Kidney (tissue), 14 donors: ENCODE data around the gene ENTPD6. TPM values are rescaled to one million over a fixed set of nuclear protein-coding genes. Genes with fewer than 3 reads are reported as not detected.

Experiments used
- DNase-seq, 5 donors: peaks; one replicate each; pipeline ENCODE4 v3.0.0-alpha.2; 2013 to 2020
- FAIRE-seq: peaks from 2 replicates; lab custom pipeline; 2012; peaks lifted over from hg19 to GRCh38; lab: Jason Lieb, UNC
- H3K27ac ChIP-seq, 2 donors: one replicate each; pipeline ENCODE4 v1.7.0; 2013; ENCODE audit warnings: low read depth in 2 of 2, low read length in 2 of 2, inconsistent platforms in 1 of 2
- H3K27me3 ChIP-seq: one replicate; pipeline ENCODE4 v1.7.1; 2013; ENCODE audit warnings: low read length, inconsistent platforms; ENCODE audit not compliant: control insufficient read depth, insufficient read depth
- H3K36me3 ChIP-seq, 3 donors: one replicate each; pipeline versions ENCODE4 v1.7.0 to v1.7.1; 2013; ENCODE audit warnings: low read length in 3 of 3, control low read depth in 1 of 3, inconsistent platforms in 1 of 3; ENCODE audit not compliant: insufficient read depth in 3 of 3, control insufficient read depth in 2 of 3
- H3K4me1 ChIP-seq, 3 donors: one replicate each; pipeline versions ENCODE4 v1.7.0 to v1.7.1; 2013; ENCODE audit warnings: low read length in 3 of 3, inconsistent platforms in 1 of 3, low read depth in 1 of 3; ENCODE audit not compliant: control insufficient read depth in 2 of 3, insufficient read depth in 2 of 3
- H3K4me3 ChIP-seq, 3 donors: one replicate each; pipeline versions ENCODE4 v1.7.0 to v1.8.1; 2013; ENCODE audit warnings: low read length in 3 of 3, control low read depth in 1 of 3, inconsistent platforms in 1 of 3
- H3K9ac ChIP-seq, 3 donors: one replicate each; pipeline versions ENCODE4 v1.7.0 to v1.7.1; 2013; ENCODE audit warnings: low read length in 3 of 3, control low read depth in 1 of 3, inconsistent platforms in 1 of 3
- H3K9me3 ChIP-seq, 3 donors: one replicate each; pipeline versions ENCODE4 v1.7.0 to v1.7.1; 2013; ENCODE audit warnings: low read length in 3 of 3, control low read depth in 1 of 3, inconsistent platforms in 1 of 3; ENCODE audit not compliant: control insufficient read depth in 2 of 3, insufficient read depth in 1 of 3
- intact Hi-C: fragments of 100-400 bp; cut with DNase I; formaldehyde crosslinking; loops from one replicate; pipeline ENCODE4 v1.11.1; 2022
- polyA plus RNA-seq: library from polyadenylated mRNA; stranded (reverse); fragments of 350-450 nt; fragmentation: Illumina TruSeq; extraction: RNeasy Lipid Tissue Mini Kit (QIAGEN cat#74804); gene quantifications from one replicate; pipeline ENCODE4 v1.2.3, GENCODE V29; 2014; ENCODE audit warnings: low read depth, low replicate concordance; ENCODE audit not compliant: insufficient read depth
- total RNA-seq: library from RNA; stranded (reverse); fragmentation: NEBNext Ultra II Directional; extraction: Animal tissue kit (Norgen Biotek cat#: 25700); gene quantifications from one replicate; pipeline ENCODE4 v1.2.1, GENCODE V29; 2021
- TF ChIP-seq, protein P1 (sequence below): IDR thresholded peaks from 3 replicates; pipeline ENCODE4 v1.5.1; 2012; ENCODE audit warnings: mild to moderate bottlenecking, moderate library complexity, borderline replicate concordance; ENCODE audit not compliant: insufficient read depth; ENCODE audit errors: extremely low read depth
- donor health status: control.
- donor health status: control.
- donor health status: control.
- donor health status: control.
- donor health status: control.
- donor health status: DM: yes; HTN: yes; CAD: no.
- donor health status: Normal renal cell carcinoma (clear cell type).

The ENTPD6 gene
- total and polyA plus RNA-seq, 2 donors from 2014 or later, result 59.0 to 95.7 TPM

DNA sequence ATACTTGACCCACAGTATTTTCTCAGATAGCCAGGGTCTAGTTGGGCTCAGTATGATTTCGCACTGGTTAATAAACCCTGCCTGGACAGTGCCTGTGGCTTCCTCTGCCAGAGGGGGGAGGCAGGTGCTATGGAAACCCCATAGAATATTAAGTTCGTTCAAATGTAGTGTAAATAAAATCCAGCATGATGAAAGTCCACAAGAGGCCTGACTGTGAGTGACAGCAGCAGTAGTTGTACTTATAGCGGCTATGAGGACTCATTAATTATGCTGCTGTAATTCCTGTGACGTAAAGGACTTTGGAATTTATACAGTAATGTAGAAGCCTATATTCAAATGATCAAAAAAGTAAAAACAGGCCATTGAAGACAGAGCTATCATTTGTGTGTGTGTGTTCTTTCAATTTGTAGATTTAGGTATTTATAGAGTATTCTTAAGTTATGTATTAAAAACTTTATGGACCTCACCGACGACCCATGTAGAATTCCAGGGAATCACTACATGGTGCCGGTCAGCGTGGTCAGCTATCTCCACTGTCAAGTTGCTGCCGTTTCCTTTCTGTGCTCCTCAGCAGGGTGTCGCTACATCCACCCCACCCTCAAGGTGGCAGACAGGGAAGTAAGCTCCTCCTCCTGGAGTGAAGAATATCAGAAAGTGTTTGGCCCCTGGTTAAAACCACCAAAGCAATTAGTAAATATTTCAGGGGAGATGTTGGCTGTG is 62.4 kb downstream of the ENTPD6 start:
- H3K9me3 ChIP-seq, result no peaks in the 10 kb centered on the region
- no peak overlapping the region for H3K4me3 ChIP-seq
- no peak overlapping the region for H3K9ac ChIP-seq
- FAIRE-seq, result no peak
- peaks cover 0 to 4% (median 0%) of the 10 kb centered on the region in 3 donors for H3K36me3 ChIP-seq
- peak in 1 of 5 donors; percentile 19 for DNase-seq
- no peaks in the 10 kb centered on the region for H3K27me3 ChIP-seq
- TF ChIP-seq, protein P1, sequence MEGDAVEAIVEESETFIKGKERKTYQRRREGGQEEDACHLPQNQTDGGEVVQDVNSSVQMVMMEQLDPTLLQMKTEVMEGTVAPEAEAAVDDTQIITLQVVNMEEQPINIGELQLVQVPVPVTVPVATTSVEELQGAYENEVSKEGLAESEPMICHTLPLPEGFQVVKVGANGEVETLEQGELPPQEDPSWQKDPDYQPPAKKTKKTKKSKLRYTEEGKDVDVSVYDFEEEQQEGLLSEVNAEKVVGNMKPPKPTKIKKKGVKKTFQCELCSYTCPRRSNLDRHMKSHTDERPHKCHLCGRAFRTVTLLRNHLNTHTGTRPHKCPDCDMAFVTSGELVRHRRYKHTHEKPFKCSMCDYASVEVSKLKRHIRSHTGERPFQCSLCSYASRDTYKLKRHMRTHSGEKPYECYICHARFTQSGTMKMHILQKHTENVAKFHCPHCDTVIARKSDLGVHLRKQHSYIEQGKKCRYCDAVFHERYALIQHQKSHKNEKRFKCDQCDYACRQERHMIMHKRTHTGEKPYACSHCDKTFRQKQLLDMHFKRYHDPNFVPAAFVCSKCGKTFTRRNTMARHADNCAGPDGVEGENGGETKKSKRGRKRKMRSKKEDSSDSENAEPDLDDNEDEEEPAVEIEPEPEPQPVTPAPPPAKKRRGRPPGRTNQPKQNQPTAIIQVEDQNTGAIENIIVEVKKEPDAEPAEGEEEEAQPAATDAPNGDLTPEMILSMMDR, result no peak
- H3K27ac ChIP-seq, result no peak overlapping the region
- intact Hi-C loops, result no loop called here
- peaks cover 0 to 22% (median 19%) of the 10 kb centered on the region in 3 donors for H3K4me1 ChIP-seq

DNA sequence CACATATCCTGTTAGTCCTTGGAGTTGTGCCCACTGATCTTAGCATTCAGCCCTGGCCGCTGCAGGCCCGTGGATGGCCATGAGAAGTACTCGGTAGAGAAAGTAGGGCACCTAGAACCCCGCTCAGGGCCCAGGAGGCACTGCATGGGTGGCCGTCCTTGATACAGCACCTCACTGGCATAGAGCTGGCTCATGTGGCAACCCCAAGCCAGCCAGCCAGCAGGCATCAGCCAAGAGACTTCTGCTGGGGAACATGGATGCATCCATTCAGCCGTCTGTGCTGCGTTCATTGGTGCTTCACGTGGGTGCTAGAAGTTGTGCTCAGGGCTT is 62.9 kb downstream of the ENTPD6 start:
- peaks cover 0 to 4% (median 0%) of the 10 kb centered on the region in 3 donors for H3K36me3 ChIP-seq
- no peak overlapping the region for H3K4me3 ChIP-seq
- H3K4me1 ChIP-seq, result peaks cover 0 to 22% (median 17%) of the 10 kb centered on the region in 3 donors
- intact Hi-C loops, result no loop called here
- no peak overlapping the region for H3K9ac ChIP-seq
- FAIRE-seq, result no peak
- H3K27me3 ChIP-seq, result no peaks in the 10 kb centered on the region
- TF ChIP-seq, protein P1, result no peak
- no peaks in the 10 kb centered on the region for H3K9me3 ChIP-seq
- peak in 1 of 5 donors; percentile 30 for DNase-seq
- no peak overlapping the region for H3K27ac ChIP-seq

DNA sequence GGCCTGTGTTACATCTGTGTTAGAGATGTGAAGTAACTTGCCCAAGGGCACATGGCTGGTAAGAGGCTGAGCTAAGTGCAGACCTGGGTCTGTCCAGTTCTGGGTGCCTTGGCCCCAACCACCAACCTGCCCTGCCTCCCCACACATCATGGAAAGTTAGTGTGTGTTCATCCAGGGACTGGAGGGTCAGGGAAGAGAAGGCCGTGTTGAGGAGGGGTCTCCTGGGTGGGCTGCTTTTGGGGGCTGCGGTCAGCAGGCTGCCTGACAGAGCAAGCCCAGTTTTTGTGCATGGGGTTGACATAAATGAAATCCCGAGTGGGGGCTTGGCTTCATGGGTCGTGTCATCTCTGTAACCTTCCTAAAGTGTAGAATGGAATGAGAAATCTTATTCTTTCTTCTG is 63.3 kb downstream of the ENTPD6 start:
- H3K27ac ChIP-seq, result no peak overlapping the region
- DNase-seq, result peak in 1 of 5 donors; percentile 20
- H3K9ac ChIP-seq, result no peak overlapping the region
- no peaks in the 10 kb centered on the region for H3K27me3 ChIP-seq
- TF ChIP-seq, protein P1, result no peak
- intact Hi-C loops, result no loop called here
- H3K4me1 ChIP-seq, result peaks cover 0 to 22% (median 17%) of the 10 kb centered on the region in 3 donors
- H3K36me3 ChIP-seq, result peaks cover 0 to 4% (median 0%) of the 10 kb centered on the region in 3 donors
- H3K9me3 ChIP-seq, result no peaks in the 10 kb centered on the region
- no peak overlapping the region for H3K4me3 ChIP-seq
- no peak for FAIRE-seq
